PFSK-1 (cell line): ENCODE data around the gene PKP2.

Experiments used
- POLR2AphosphoS5 ChIP-seq: IDR thresholded peaks from 2 replicates; pipeline ENCODE4 v1.6.1; 2012; ENCODE audit warnings: low read depth, mild to moderate bottlenecking, control low read depth, low read length, moderate library complexity
- SIN3A ChIP-seq: IDR thresholded peaks from 2 replicates; pipeline ENCODE4 v1.6.1; 2012; ENCODE audit warnings: mild to moderate bottlenecking, low read length, moderate library complexity, borderline replicate concordance; ENCODE audit not compliant: insufficient read depth

DNA sequence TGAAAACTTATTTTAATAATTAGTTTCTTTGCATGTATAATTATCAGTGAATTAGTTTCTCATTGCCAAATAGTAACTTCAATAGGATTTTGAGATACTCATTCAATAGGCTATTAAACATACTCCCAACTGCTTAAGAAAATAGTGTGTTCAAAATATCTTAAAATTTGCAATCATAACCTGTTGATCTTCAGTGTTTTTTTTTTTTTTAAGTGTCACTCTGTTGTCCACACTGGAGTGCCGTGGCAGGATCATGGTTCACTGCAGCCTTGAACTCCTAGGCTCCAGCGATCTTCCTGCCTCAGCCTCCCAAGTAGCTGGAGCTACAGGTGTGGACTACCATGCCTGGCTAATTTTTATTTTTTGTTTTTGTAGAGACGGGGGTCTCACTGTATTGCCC lies 139.4 kb downstream of the PKP2 start:
- TF ChIP-seq POLR2AphosphoS5 (no peak), SIN3A (no peak)
